Transverse colon (tissue), 3 donors: ENCODE measurements around the gene DMD.

Experiments
- CTCF ChIP-seq, 5 experiments: fragments of 200-600 bp in 3 of 5; fragments of 450-650 bp in 2 of 5; sonication (generic) in 3 of 5; IDR thresholded peaks; 1 replicate in 2 of 5; 2 replicates in 3 of 5; pipeline ENCODE4 v1.5.1; 2016 to 2017; ENCODE audit warnings: antibody characterized with exemption in 5 of 5, inconsistent platforms in 3 of 5, mild to moderate bottlenecking in 2 of 5, moderate library complexity in 1 of 5
- POLR2A ChIP-seq: fragments of 450-650 bp; IDR thresholded peaks from one replicate; pipeline ENCODE4 v1.6.1; 2016; ENCODE audit warnings: antibody characterized with exemption, mild to moderate bottlenecking, moderate library complexity

GRCh38 chrX:31921236-31921635 is 1290.1 kb downstream of the DMD start:
- TF ChIP-seq CTCF (IDR thresholded peaks at IDR 0.05) (no peak), POLR2A (no peak)
